Right lung (tissue), 10 donors: ENCODE data around the gene SEMA5B. TPM values are rescaled to one million over a fixed set of nuclear protein-coding genes. Genes with fewer than 3 reads are reported as not detected.

Experiments used
- DNase-seq, 2 donors: peaks; one replicate each; pipeline ENCODE4 v3.0.0-alpha.2; 2013
- long read RNA-seq, 8 donors: transcript quantifications; one replicate each; lab custom pipeline, GENCODE V29; 2026
- polyA plus RNA-seq, 5 donors: library from polyadenylated mRNA; unstranded; fragments of 120-200 nt; gene quantifications; one replicate each; pipeline versions ENCODE4 v1.2.1 to v1.2.3, GENCODE V29; 2013; ENCODE audit warnings: inconsistent platforms in 1 of 5, low replicate concordance in 1 of 5; ENCODE audit not compliant: insufficient read length in 5 of 5, insufficient read depth in 1 of 5

SEMA5B gene, protein sequence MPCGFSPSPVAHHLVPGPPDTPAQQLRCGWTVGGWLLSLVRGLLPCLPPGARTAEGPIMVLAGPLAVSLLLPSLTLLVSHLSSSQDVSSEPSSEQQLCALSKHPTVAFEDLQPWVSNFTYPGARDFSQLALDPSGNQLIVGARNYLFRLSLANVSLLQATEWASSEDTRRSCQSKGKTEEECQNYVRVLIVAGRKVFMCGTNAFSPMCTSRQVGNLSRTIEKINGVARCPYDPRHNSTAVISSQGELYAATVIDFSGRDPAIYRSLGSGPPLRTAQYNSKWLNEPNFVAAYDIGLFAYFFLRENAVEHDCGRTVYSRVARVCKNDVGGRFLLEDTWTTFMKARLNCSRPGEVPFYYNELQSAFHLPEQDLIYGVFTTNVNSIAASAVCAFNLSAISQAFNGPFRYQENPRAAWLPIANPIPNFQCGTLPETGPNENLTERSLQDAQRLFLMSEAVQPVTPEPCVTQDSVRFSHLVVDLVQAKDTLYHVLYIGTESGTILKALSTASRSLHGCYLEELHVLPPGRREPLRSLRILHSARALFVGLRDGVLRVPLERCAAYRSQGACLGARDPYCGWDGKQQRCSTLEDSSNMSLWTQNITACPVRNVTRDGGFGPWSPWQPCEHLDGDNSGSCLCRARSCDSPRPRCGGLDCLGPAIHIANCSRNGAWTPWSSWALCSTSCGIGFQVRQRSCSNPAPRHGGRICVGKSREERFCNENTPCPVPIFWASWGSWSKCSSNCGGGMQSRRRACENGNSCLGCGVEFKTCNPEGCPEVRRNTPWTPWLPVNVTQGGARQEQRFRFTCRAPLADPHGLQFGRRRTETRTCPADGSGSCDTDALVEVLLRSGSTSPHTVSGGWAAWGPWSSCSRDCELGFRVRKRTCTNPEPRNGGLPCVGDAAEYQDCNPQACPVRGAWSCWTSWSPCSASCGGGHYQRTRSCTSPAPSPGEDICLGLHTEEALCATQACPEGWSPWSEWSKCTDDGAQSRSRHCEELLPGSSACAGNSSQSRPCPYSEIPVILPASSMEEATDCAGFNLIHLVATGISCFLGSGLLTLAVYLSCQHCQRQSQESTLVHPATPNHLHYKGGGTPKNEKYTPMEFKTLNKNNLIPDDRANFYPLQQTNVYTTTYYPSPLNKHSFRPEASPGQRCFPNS
- 1 to 10 TPM; 5.8 to 9.4 (median 6.5) TPM for polyA plus RNA-seq
- long read RNA-seq, donor 1 = 0 reads
- long read RNA-seq, donor 2, full-length matches to known transcripts = 1 of 1 reads
- long read RNA-seq, donor 2, partial matches to known transcripts = 0 of 1 reads
- long read RNA-seq, donor 2, other reads (novel, unspliced or antisense) = 0 of 1 reads
- long read RNA-seq, donor 3 = 0 reads
- long read RNA-seq, donor 4, partial matches to known transcripts = 13 of 20 reads
- long read RNA-seq, donor 4, other reads (novel, unspliced or antisense) = 7 of 20 reads
- long read RNA-seq, donor 5 = 0 reads
- long read RNA-seq, donor 6, full-length matches to known transcripts = 1 of 1 reads
- long read RNA-seq, donor 6, partial matches to known transcripts = 0 of 1 reads
- long read RNA-seq, donor 6, other reads (novel, unspliced or antisense) = 0 of 1 reads
- long read RNA-seq, donor 7 = 0 reads
- long read RNA-seq, donor 8 = 0 reads

DNA sequence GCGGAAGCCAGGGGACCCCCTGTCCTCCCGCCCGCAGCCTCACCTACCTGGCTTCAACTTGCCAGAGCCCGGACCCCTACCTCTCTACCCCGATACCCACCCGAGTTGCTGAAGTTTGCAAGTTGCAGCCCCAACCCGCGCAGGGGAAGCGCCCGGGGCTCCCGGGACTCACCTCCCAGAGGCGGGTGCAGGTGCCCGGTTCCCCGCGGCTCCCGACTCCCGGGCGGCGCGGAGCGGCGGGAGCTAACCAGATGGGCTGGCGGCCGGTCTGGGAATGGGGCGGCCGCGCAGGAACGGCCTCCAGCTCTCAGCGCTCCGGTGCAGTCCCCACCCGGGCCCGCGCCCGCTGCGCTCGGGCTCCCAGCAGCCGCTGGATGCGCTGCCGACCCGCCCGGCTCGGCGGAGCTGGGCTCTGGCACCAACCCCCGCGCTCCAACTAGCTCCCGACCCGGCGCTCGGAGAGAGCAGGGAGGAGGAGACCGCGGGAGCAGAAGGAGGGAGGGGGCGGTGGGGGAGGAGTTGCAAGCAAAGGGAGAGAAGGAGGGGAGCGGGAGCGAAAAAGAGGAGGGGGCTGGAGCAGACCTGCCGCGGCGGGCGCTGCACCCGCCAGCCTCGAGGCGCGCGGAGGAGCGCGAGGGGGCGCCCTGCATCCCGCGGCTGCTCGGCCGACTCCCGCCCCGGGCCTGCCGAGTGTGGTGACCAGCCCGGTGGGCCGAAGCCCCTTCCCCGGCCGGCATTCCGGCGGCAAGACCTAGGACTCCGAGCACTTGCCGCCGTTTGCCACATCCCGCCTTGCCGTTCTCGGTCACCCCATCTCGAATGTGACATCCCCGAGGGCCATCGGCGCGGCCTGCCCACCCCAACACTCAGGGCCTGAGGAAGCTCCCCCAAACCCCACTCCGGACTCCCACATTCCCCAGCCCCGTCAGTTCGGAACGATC lies at the start of gene SEMA5B:
Gene SEMA5B (minus strand): TSS at position 472 of the 941 bp plus-strand sequence. CDS start 66,500 bp downstream, outside the sequence.
- peak in 1 of 2 donors; percentile 27 for DNase-seq

DNA sequence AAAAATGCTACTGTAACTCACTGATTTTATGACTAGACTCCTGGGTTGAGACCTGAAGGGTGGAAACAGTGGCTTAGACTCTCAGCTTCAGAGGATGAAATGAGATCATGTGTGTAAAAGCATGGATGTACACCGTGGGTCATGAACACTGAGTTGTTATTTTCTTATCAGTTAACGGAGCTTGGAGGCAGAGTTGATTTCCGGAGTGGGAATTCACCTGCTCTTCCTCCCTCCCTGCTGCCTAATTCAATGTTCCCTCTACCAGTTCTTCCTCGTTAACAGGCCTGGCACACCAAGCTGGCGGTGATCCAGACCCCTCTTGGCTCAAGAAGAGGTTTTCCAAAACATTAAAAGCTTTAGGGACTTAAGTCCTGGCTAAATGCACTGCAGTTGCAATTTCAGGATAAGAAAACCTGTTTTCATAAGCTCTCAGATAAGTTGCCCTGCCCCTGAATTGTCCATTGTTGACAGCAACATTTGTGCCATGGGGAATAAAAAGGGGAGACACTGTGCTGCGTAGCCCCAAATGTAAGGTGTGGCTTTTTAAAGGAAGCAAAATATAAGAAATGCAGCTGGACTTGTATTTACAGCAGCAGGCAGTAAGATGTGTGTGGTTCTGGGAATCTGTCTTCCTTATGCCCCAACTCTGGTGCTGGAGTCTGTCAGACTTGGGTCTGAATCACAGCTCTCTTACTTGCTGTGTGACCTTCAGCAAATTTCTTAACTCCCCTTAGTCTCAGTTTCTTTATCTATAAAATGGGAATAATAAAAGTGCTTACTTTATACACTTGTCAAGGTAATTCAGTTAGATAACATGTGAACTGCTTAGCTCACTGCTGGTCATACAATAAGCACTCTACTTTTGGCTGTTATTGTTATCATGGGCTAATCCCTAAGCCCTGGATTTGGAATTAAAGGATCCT lies 49.2 kb upstream of the SEMA5B start:
- DNase-seq = no peak

DNA sequence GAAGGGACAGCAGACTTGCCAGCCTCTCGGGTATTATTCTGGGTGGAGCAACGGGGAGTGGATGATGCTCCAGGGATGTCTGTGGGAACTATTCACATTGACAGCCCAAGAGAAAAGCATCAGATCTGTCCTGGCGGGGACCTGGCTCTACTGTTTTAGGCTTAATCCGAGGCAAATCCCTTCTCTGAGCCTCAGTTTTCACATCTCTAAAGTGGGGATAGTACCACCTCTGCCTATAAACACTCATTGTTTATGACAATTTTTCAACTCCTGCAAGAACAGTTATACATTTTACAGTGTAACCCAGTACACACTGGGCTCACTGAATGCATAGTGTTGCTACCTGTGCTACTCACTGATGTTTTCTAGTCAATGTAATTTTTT lies 48.5 kb upstream of the SEMA5B start:
- no peak for DNase-seq

DNA sequence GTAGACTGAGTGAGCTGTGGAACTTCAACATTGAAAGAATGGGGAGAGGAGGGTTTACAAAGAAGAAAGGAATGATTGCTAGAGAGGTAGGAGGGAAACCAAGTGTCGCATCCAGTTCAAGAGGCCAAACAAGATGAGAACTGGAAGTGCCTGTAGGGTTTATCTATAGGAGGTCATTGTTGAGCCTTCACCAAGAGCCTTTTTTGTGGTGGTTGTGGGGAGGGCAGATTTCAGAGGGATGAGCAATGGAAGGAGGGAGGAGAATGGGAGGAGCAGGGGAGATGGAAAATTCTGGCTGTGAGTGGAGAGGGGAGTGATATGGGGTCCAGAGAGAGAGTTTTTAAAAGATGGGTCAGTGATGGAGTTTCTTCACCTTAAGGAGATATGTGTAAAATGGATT lies 47.8 kb upstream of the SEMA5B start:
- no peak for DNase-seq

DNA sequence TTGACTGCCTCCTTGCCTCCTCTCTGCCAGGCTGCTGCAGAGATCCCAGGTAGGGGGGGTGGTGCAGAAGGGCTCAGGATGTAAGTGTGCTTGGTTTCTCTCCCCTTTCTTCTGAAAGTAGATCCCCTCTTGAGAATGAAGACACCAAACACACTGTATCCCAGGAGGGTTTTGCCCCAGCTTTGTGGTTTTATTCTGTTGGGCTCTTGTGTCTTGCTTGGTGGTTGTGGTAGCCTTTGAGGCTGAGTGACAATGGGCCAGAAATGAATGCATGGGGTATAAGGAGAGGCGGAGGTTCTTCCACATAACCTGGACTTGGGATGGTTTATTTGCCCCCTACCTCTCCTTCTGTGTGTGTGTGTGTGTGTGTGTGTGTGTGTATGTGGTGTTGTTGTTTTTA lies 45.0 kb upstream of the SEMA5B start:
- DNase-seq = no peak

DNA sequence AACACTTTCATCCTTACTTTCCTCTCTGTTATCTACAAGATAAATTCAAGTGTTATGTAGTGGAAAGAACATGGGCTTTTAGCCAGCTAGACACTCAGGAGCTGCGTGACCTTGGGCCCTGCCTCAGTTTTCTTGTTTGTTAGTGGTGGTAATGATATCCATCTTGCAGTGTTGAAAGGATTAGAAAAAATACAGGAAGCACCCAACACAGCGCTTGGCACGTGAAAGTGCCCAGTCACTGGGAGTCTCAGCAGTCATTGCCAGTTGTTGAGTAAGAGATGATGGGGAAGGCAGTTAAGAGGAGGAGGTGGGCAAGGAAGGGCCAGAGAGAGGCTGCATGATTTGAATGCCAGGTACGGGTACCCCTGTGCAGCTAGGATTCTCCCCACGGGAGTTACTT lies 44.6 kb upstream of the SEMA5B start:
- DNase-seq = no peak

DNA sequence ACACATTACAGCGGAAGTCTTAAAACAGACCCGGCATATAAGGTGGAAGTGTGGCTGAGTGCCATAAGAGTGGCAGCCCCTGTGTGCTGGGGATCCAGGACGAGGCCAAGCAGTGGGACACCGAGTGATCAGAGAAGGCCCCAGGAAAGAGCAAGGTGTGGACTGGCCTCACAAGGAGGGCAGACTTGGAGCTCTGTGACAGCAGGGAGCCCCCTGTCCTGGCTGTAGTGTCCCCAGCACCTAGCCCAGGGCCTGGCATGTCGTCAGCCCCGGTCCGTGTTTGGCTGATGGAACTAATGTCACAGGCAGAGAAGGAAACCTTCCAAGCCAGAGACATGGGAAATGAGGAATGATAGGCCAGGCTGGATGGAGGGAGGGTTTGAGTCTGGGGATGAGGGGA lies 44.0 kb upstream of the SEMA5B start:
- no peak for DNase-seq

DNA sequence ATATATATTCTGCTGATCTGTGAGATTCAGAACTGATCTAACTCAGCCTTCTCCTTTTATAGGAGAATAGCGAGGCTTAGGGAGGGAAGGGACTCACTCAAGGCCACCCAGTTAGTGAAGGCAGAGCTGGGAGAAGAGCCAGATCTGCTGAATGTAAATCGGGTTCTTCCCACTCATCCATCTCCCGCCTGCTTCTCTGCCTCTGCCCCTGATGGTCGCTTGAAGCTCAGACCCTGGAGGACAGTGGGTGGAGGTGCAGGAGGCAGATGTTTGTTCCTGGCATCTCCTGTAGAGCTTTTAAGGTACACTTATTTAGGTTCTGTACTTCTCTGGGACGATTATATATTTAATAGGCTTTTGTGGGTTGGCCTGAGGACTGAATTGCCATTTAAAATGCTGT lies 43.6 kb upstream of the SEMA5B start:
- DNase-seq = no peak

DNA sequence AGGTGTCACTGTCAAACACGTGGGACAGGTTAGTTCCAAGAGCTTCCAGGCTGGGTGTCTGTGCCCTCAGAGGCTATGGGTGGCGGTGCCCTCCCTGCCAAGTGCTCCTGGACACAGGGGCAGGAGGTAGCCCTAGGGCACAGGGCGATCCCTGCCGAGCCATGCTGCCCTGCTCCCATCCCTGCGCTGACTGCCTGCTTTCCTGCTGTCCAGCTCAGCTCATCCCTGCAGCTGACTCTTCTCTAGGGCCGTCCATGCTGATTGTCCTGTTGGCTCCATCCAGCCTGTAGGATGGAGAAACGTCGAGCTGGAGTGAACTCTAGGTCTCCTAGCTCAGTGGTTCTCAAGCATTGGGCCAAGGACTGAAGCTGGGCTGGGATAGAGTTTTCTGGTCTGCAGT lies 42.9 kb upstream of the SEMA5B start:
- no peak for DNase-seq

DNA sequence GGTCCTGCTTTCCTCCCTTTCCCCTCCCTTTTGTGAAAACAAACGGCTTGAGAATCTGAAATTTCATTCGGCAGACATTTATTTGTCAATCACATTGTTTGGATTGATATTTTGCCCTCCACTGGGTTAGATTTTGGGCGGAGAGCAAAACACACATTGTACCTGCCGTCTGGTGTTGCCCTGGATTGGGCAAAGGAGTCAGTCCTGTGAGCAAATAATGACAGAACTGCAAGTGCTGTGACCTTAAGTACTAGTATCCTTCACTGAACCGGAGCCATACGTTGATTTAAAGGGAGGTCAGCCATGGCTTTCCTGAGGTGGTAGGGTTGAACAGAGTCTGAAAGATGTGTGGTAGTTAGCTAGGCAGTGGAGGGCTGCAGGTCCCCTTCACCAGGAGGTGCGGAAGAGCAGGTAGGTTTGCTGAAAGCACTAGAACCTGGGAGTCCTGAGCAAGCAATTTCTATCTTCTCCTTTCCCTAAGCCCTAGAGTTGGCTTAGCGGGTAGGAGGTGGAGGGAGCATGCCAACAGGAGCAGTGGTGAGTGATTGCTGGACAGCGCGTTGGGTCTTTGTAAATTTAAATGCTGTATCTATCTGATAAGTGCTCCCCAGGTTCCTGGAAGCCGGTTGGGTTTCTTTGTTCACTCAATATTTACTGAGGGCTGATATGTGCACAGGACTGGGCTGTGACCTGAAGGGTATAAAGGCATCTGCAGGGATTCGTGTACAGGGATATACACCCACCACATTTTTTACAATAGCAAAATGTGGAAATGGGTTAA lies 41.2 kb upstream of the SEMA5B start:
- no peak for DNase-seq

DNA sequence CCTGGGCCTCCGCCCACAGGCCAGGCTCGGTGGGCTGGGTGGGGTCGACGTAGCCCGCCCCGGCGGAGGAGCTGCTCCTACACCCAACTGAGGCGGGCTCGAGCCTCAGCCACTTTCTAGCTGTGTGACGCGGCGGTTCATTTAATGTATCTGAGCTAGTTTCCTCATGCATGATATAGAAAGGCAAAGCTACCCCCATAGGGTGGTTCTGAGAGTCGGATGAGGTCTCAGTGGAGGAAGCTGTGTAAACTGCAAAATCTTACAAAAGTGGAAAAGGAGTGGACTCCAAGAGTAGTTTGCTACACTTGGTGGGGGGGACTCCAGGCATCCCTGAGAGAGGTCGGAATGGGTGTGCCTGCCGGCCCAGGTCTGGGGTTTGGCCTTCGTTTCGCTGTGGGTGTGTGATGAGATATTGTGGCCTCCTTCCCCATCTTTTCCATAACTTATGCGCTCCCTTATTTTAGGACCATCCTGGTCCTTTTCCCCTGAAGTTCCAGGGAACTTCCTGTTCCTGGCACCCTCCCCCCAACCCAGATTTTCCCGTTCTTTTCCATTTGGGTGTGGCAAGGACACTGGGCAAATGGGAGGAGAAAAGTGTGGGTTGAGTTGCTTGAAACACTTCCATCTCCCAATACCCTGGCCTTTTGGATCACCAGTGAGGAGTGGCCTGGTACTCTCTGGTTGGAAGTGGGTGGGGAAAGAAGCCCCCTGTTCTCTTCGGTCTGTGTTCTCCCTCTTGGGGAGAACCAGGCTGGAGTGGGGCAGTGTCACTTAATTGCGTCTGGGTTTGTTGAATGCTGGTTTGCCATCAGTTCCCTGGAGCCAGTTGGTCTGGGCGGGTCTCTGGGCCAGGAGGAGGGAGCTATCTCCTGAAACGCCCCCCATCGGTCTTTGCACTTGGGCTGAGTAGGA lies 40.4 kb upstream of the SEMA5B start:
- DNase-seq = no peak

DNA sequence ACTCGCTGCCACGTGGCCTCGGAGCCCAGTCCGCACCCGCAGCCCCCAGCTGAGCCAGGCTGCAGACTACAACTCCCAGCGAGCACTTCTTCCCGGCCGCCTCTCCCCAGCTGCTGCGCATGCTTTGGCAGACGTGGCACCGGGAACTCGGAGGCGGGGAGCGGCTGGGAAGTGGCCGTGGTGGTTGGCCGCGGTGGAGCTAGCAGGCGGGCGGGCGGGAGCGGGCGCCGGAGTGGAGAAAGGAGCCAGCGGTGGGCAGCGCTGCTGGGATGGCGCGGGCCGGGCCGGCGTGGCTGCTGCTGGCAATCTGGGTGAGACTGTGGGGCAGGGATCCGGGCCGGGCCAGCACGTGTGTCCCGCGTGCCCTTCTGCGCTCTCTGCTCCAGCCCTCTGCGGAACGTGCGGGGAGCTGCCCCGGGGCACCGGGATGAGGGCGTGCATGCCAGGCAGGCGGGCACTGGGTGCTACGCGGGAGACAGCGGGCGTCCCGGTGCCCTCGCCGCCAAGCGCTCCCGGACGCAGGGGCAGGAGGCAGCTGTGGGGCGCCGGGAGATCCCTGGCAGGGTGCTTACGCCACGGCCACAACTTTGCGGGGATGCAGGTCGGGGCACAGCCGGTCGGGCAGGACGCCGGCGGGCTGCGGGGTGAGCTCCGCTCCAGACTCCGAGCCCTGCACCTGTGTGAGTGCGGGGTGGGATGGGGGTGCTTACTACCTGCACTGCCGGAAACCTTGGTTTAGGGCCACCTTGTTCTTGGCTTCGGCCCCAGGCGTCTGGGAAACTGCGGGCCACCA lies 39.5 kb upstream of the SEMA5B start, which contains the start of gene PDIA5:
Gene PDIA5 (plus strand): TSS at position 130 of the 793 bp plus-strand sequence. CDS start 140 bp downstream, at position 270.
- peak; percentile 81 to 82 for DNase-seq

DNA sequence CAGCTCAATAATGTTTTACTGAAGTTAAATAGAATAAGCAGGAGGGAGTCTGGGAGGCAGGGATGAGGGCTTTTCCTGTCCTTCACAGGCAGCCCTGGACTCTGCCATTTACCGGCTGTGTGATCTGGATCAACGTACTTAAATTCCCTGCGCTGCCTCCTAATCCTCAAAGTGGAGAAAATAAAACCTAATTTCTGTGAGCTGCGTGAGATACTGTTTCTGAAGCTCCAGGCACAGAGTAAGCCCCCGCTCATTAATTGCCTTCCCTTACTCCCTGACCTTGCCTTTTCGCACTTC lies 39.0 kb upstream of the SEMA5B start:
- no peak for DNase-seq

DNA sequence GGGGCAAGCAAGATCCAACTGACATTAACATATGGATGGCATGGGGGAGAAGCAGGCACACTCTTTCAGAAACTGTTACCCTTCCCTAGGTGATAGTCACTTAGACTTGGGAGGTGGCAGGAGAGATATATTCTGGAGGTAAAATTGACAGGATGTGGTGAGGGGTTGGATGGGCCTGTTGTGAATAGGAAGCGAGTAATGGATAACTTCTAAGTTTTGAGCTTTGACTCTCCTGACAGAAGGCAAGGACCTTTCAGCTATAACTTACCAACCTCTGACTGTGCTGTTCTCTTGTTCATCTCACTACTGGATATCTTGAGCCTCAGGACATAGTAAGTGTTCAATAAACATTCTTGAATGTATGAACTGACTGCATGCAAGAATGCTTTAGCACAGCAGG lies 37.4 kb upstream of the SEMA5B start:
- DNase-seq = no peak

DNA sequence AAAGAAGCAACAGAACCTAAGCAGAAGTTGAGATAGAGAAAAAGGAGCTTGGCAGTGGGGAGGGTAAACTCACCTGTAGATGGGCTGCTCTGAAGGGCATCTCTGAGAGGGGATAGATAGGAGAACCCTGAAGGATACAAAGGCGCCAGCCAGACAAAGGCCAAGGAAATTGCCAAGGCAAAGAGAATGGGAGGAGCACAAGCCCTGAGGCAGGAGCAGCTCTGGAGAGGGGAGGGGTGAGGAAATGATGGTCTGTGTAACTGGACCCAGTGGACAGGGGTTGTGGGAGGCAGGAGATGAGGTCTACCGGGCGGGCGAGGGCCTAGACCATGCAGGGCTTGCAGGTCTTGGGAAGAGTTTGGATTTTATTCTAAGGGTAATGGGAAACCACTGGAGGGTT lies 36.9 kb upstream of the SEMA5B start:
- no peak for DNase-seq

DNA sequence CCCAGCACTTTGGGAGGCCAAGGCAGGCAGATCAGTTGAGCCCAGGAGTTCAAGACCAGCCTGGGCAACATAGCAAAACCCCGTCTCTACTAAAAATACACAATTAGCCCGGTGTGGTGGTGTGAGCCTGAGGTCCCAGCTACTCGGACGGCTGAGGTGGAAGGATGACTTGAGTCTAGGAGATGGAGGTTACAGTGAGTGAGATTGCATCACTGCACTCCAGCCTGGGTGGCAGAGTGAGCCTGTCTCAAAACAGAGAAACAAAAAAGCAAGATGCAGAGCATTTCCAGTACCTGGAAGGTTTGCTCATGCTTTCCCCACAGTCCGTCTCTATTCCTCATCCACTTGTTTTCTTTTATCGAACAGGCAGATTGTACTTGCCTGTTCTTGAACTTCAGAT lies 35.5 kb upstream of the SEMA5B start:
- DNase-seq = no peak
